Uterus (tissue), 2 donors: ENCODE data around the gene PLXDC2.
A peak's percentile ranks its signal among the peaks of the same experiment; 100 is the strongest.

Source experiments
- CTCF ChIP-seq, 4 experiments: fragments of 200-600 bp in 2 of 4; fragments of 450-650 bp in 2 of 4; sonication (generic) in 2 of 4; IDR thresholded peaks; one replicate each; pipeline ENCODE4 v1.5.1; 2016 to 2019; ENCODE audit warnings: antibody characterized with exemption in 4 of 4, mild to moderate bottlenecking in 2 of 4, moderate library complexity in 1 of 4
- POLR2A ChIP-seq, 2 donors: fragments of 450-650 bp; IDR thresholded peaks; one replicate each; pipeline ENCODE4 v1.6.1; 2016; ENCODE audit warnings: antibody characterized with exemption in 2 of 2, mild to moderate bottlenecking in 1 of 2, moderate library complexity in 1 of 2

- TF ChIP-seq CTCF (IDR thresholded peaks at IDR 0.05) (peak; percentile 49 to 75 (median 59)), POLR2A (IDR thresholded peaks at IDR 0.05) (no peak)
These were observed 28.1 kb upstream of the PLXDC2 start for GRCh38 chr10:19788075-19788686.
